Esophagus muscularis mucosa (tissue), 4 donors: ENCODE data around the gene RBMS1.

Experiments used
- EP300 ChIP-seq: sonication (generic); formaldehyde crosslinking; IDR thresholded peaks from one replicate; pipeline ENCODE4 v1.6.1; 2017; ENCODE audit warnings: antibody characterized with exemption
- POLR2A ChIP-seq: fragments of 450-650 bp; IDR thresholded peaks from one replicate; pipeline ENCODE4 v1.6.1; 2017; ENCODE audit warnings: antibody characterized with exemption, moderate library complexity, mild to moderate bottlenecking, low read depth
- TF ChIP-seq, protein P1 (sequence below), 3 experiments: fragments of 200-600 bp in 2 of 3; fragments of 450-650 bp in 1 of 3; sonication (generic) in 2 of 3; IDR thresholded peaks; one replicate each; pipeline ENCODE4 v1.5.1; 2017 to 2019; ENCODE audit warnings: antibody characterized with exemption in 3 of 3, mild to moderate bottlenecking in 2 of 3, moderate library complexity in 1 of 3

DNA sequence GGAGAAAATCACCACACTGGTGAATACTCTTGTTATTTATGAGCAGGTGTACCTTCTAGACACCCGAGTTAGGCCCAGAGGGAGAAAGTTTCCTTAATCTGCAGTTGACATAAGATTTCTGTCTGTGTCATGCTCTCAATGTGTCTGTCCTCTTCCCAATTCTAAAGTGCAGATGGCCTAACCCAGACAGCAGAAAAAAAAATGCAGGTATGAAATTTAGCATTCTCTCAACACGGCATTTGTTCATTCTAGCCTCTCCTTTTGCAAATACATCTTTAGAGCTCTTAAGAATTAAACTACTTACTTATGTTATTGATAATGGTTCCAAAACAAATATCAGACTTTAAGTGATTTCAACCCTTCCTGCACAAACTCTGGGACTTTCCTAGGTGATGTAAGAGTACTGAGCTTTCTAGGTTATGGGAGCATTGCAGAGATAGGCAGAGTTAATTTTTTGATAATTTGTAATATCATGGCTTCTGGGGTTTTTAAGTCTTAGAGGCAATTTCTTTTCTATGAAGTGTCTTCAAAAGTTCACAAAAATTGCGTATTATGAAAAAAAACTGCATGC lies 260.6 kb downstream of the RBMS1 start:
- TF ChIP-seq, protein P1, sequence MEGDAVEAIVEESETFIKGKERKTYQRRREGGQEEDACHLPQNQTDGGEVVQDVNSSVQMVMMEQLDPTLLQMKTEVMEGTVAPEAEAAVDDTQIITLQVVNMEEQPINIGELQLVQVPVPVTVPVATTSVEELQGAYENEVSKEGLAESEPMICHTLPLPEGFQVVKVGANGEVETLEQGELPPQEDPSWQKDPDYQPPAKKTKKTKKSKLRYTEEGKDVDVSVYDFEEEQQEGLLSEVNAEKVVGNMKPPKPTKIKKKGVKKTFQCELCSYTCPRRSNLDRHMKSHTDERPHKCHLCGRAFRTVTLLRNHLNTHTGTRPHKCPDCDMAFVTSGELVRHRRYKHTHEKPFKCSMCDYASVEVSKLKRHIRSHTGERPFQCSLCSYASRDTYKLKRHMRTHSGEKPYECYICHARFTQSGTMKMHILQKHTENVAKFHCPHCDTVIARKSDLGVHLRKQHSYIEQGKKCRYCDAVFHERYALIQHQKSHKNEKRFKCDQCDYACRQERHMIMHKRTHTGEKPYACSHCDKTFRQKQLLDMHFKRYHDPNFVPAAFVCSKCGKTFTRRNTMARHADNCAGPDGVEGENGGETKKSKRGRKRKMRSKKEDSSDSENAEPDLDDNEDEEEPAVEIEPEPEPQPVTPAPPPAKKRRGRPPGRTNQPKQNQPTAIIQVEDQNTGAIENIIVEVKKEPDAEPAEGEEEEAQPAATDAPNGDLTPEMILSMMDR (IDR thresholded peaks at IDR 0.05) = no peak
- no peak for TF ChIP-seq POLR2A
- TF ChIP-seq EP300 = no peak
